CMK (cell line): ENCODE results near the gene PARD3B.

Experiments
- DNase-seq: peaks from one replicate; pipeline ENCODE4 v3.0.0-alpha.2; 2010; ENCODE audit warnings: low read depth

PARD3B gene

GRCh38 chr2:205524656-205525055 lies 979.4 kb downstream of the PARD3B start:
- no peak for DNase-seq

- DNase-seq = no peak
Observed at GRCh38 chr2:205527801-205528200, 982.5 kb downstream of the PARD3B start.

- DNase-seq = no peak
Observed at GRCh38 chr2:205531072-205531471, 985.8 kb downstream of the PARD3B start.

- no peak for DNase-seq
Observed at GRCh38 chr2:205531489-205532148, 986.3 kb downstream of the PARD3B start.

- DNase-seq = no peak
Observed at GRCh38 chr2:205535001-205535400, 989.7 kb downstream of the PARD3B start.

- no peak for DNase-seq
Observed at GRCh38 chr2:205539603-205540002, 994.3 kb downstream of the PARD3B start.

- no peak for DNase-seq
Observed at GRCh38 chr2:205540036-205540435, 994.8 kb downstream of the PARD3B start.

- no peak for DNase-seq
Observed at GRCh38 chr2:205543262-205543843, 998.1 kb downstream of the PARD3B start.

GRCh38 chr2:205543937-205544702 lies 998.8 kb downstream of the PARD3B start:
- DNase-seq = no peak

- peak; percentile 4 for DNase-seq
Observed at GRCh38 chr2:205545971-205546816, 1000.9 kb downstream of the PARD3B start.

- no peak for DNase-seq
Observed at GRCh38 chr2:205555566-205556230, 1010.4 kb downstream of the PARD3B start.

GRCh38 chr2:205556357-205556756 lies 1011.1 kb downstream of the PARD3B start:
- DNase-seq = no peak

GRCh38 chr2:205556841-205557539 lies 1011.7 kb downstream of the PARD3B start:
- DNase-seq = no peak

GRCh38 chr2:205557873-205558272 lies 1012.6 kb downstream of the PARD3B start:
- DNase-seq = no peak

GRCh38 chr2:205561441-205561840 lies 1016.2 kb downstream of the PARD3B start:
- no peak for DNase-seq

- no peak for DNase-seq
Observed at GRCh38 chr2:205563646-205564045, 1018.4 kb downstream of the PARD3B start.

GRCh38 chr2:205564346-205565141 lies 1019.3 kb downstream of the PARD3B start:
- no peak for DNase-seq

GRCh38 chr2:205565142-205565522 lies 1019.9 kb downstream of the PARD3B start:
- no peak for DNase-seq

GRCh38 chr2:205566606-205567168 lies 1021.4 kb downstream of the PARD3B start:
- DNase-seq = no peak

GRCh38 chr2:205568620-205569019 lies 1023.3 kb downstream of the PARD3B start:
- DNase-seq = no peak
